GM12872 (cell line): Measurements from ENCODE around the gene ACOT8.

Experiments used
- CTCF ChIP-seq: IDR thresholded peaks from 3 replicates; pipeline ENCODE4 v1.5.1; 2011; ENCODE audit warnings: low read depth, mild to moderate bottlenecking, low read length, moderate library complexity; ENCODE audit not compliant: insufficient read depth

Gene ACOT8

GRCh38 chr20:45810191-45810970 lies 46.8 kb downstream of the ACOT8 start:
- TF ChIP-seq CTCF, result no peak

- no peak for TF ChIP-seq CTCF
Measured at GRCh38 chr20:45801851-45802250, 55.3 kb downstream of the ACOT8 start.

GRCh38 chr20:45798935-45799642 lies 58.1 kb downstream of the ACOT8 start:
- peak; percentile 91 for TF ChIP-seq CTCF

- TF ChIP-seq CTCF, result no peak
Measured at GRCh38 chr20:45796337-45797065, 60.7 kb downstream of the ACOT8 start.

GRCh38 chr20:45792317-45793118 lies 64.7 kb downstream of the ACOT8 start:
- no peak for TF ChIP-seq CTCF
